ENCODE data around the gene STOM.

The STOM gene

GRCh38 chr9:121328876-121329681 is 41.0 kb downstream of the STOM start:
- TF ChIP-seq CTCF (conservative IDR thresholded peaks at IDR 0.05) (no peak), ZFX (IDR thresholded peaks at IDR 0.05) (no peak)

DNA sequence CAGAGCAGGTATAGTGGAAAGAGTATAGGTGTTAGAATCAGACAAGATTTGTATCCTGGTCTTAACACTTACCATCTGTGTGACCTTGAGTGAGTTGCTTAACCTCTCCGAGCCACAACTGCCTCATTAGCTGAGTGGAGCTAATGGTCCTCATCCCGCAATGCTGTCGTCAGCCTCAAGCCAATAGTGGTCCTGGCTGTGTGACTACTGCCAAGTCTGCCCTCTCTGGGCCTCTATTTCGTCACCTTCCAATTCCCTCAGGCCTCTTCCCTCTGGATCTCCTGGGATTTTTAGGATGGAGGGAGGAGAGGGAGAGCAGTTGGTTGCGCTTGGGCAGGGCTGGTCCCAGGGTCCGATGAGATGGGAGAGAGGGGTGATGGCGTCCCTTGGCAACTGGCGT is 41.6 kb downstream of the STOM start:
- no peak overlapping the region for H3K27ac ChIP-seq
- no peak for TF ChIP-seq ZFX (IDR thresholded peaks at IDR 0.05)
- TF ChIP-seq CTCF (conservative IDR thresholded peaks at IDR 0.05), result no peak

More at GRCh38 chr9:121328876-121329681, 41.0 kb downstream of the STOM start:
- no peak overlapping the region for H3K27ac ChIP-seq

GRCh38 chr9:121326901-121327613 is 43.0 kb downstream of the STOM start:
- no peak overlapping the region for H3K27ac ChIP-seq
- TF ChIP-seq CTCF (conservative IDR thresholded peaks at IDR 0.05), result no peak
- no peak for TF ChIP-seq ZFX (IDR thresholded peaks at IDR 0.05)

- H3K27ac ChIP-seq, result no peak overlapping the region
- TF ChIP-seq CTCF (conservative IDR thresholded peaks at IDR 0.05) (no peak), ZFX (IDR thresholded peaks at IDR 0.05) (no peak)
Measured at GRCh38 chr9:121326130-121326838, 43.8 kb downstream of the STOM start.

- no peak overlapping the region for H3K27ac ChIP-seq
- TF ChIP-seq CTCF (conservative IDR thresholded peaks at IDR 0.05), result no peak
- TF ChIP-seq ZFX (IDR thresholded peaks at IDR 0.05), result no peak
Measured at GRCh38 chr9:121325387-121325786, 44.7 kb downstream of the STOM start.

- H3K27ac ChIP-seq, result no peak overlapping the region
- TF ChIP-seq CTCF (conservative IDR thresholded peaks at IDR 0.05) (no peak), ZFX (IDR thresholded peaks at IDR 0.05) (no peak)
Measured at GRCh38 chr9:121324755-121325154, 45.3 kb downstream of the STOM start.

GRCh38 chr9:121324316-121324715 is 45.7 kb downstream of the STOM start:
- H3K27ac ChIP-seq, result no peak overlapping the region
- no peak for TF ChIP-seq CTCF (conservative IDR thresholded peaks at IDR 0.05)
- TF ChIP-seq ZFX (IDR thresholded peaks at IDR 0.05), result no peak

All from C4-2B (cell line).